K562 (cell line): Measurements from ENCODE around the gene FSTL4. TPM values are rescaled to one million over a fixed set of nuclear protein-coding genes. Genes with fewer than 3 reads are reported as not detected.

Experiments used
- ATAC-seq: fragments of 200-7000 bp; cut with Tn5 transposase; 3 replicates; pipeline ENCODE4 v1.9.1; 2020; ENCODE audit warnings: moderate library complexity
- BruUV-seq: library from RNA; stranded (reverse); fragments of 400-500 nt; replicated peaks from 2 replicates; lab custom pipeline; 2021; lab: Mats Ljungman, UMichigan
- CTCF ChIA-PET: fragments of 300-600 bp; formaldehyde crosslinking; extraction: SDS; loops from one replicate; lab custom pipeline; 2021; ENCODE audit warnings: low intra/inter-chr PET ratio; lab: Yijun Ruan, JAX
- POLR2A ChIA-PET: fragments of 300-600, 350-650 bp; sonication (Branson Sonifier 250); formaldehyde crosslinking; extraction: SDS; loops from one replicate; lab custom pipeline; 2021; ENCODE audit warnings: antibody characterized with exemption, inconsistent platforms; lab: Yijun Ruan, JAX
- DNase-seq, 4 experiments: peaks; one replicate each; pipeline versions ENCODE4 v3.0.0 to v3.0.0-alpha.2; 2011 to 2018; ENCODE audit warnings: low spot score in 3 of 4, mixed read lengths in 3 of 4; ENCODE audit errors: extremely low read depth in 1 of 4
- FAIRE-seq: peaks from 2 replicates; lab custom pipeline; 2011; peaks lifted over from hg19 to GRCh38; lab: Jason Lieb, UNC
- H2AFZ ChIP-seq: 2 replicates; pipeline ENCODE4 v1.6.0; 2011; ENCODE audit warnings: low read depth, low read length, control low read depth, inconsistent platforms
- H3K27ac ChIP-seq: fragments of 200-600 bp; 3 replicates; pipeline ENCODE4 v1.8.0; 2011; ENCODE audit warnings: low read depth, mild to moderate bottlenecking, control low read depth, inconsistent platforms, low read length, moderate library complexity, mixed read lengths; ENCODE audit errors: extremely low read depth
- H3K27me3 ChIP-seq, 2 experiments: fragments of 300-600 bp in 1 of 2; 2 replicates in 1 of 2; 3 replicates in 1 of 2; pipeline versions ENCODE4 v1.6.0 to v1.8.0; 2011; ENCODE audit warnings: inconsistent platforms in 2 of 2, low read length in 2 of 2, mild to moderate bottlenecking in 1 of 2, mixed read lengths in 1 of 2, moderate library complexity in 1 of 2; ENCODE audit not compliant: control insufficient read depth in 2 of 2, insufficient read depth in 2 of 2
- H3K36me3 ChIP-seq: fragments of 300-600 bp; 3 replicates; pipeline ENCODE4 v1.8.0; 2011; ENCODE audit warnings: mild to moderate bottlenecking, low read length, inconsistent platforms; ENCODE audit not compliant: control insufficient read depth, insufficient read depth
- H3K4me1 ChIP-seq, 2 experiments: fragments of 200-600 bp in 1 of 2; replicated peaks in 1 of 2; 2 replicates in 1 of 2; 3 replicates in 1 of 2; pipeline versions ENCODE4 v1.5.1 to v1.8.0; 2011; ENCODE audit warnings: inconsistent platforms in 2 of 2, low read length in 2 of 2, mild to moderate bottlenecking in 1 of 2, mixed read lengths in 1 of 2, moderate library complexity in 1 of 2; ENCODE audit not compliant: control insufficient read depth in 2 of 2, insufficient read depth in 2 of 2
- H3K4me2 ChIP-seq: 2 replicates; pipeline ENCODE4 v1.6.1; 2011; ENCODE audit warnings: low read length, control low read depth, inconsistent platforms, mixed read lengths; ENCODE audit not compliant: insufficient read depth
- H3K4me3 ChIP-seq: fragments of 200-600 bp; sonication (generic), shearing (Covaris generic); 2 replicates; pipeline ENCODE4 v1.5.1; 2016; ENCODE audit warnings: control low read depth, inconsistent platforms
- H3K79me2 ChIP-seq: fragments of 200-600 bp; 3 replicates; pipeline ENCODE4 v1.8.0; 2011; ENCODE audit warnings: low read length, inconsistent platforms; ENCODE audit not compliant: control insufficient read depth, insufficient read depth
- H3K9ac ChIP-seq, 2 experiments: 2 replicates each; pipeline versions ENCODE4 v1.6.0 to v1.6.1; 2011; ENCODE audit warnings: low read depth in 2 of 2, low read length in 2 of 2, control low read depth in 1 of 2, inconsistent platforms in 1 of 2, mild to moderate bottlenecking in 1 of 2, mixed read lengths in 1 of 2; ENCODE audit not compliant: insufficient read depth in 1 of 2
- H3K9me1 ChIP-seq: one replicate; pipeline ENCODE4 v1.6.0; 2011; ENCODE audit warnings: inconsistent platforms, mild to moderate bottlenecking, low read length, moderate library complexity; ENCODE audit not compliant: control insufficient read depth, insufficient read depth
- H3K9me3 ChIP-seq: replicated peaks from 2 replicates; pipeline ENCODE4 v1.5.1; 2011; ENCODE audit warnings: low read depth, low read length, inconsistent platforms; ENCODE audit not compliant: control insufficient read depth, insufficient read depth
- H4K20me1 ChIP-seq: replicated peaks from 2 replicates; pipeline ENCODE4 v1.6.1; 2011; ENCODE audit warnings: low read length, inconsistent platforms, mixed read lengths; ENCODE audit not compliant: control insufficient read depth, insufficient read depth
- ARID2 ChIP-seq: fragments of 450-650 bp; IDR thresholded peaks from 2 replicates; pipeline ENCODE4 v1.6.1; 2017; ENCODE audit warnings: antibody characterized with exemption, mild to moderate bottlenecking
- CSDE1 ChIP-seq, 2 experiments: fragments of 450-650 bp; IDR thresholded peaks; 2 replicates each; pipeline ENCODE4 v1.6.1; 2016; ENCODE audit warnings: mild to moderate bottlenecking in 1 of 2
- E2F3 ChIP-seq: fragments of 250-450 bp; sonication (Bioruptor Pico); IDR thresholded peaks from 2 replicates; pipeline ENCODE4 v1.4.0; 2020; ENCODE audit warnings: mild to moderate bottlenecking
- FOS ChIP-seq: IDR thresholded peaks from 3 replicates; pipeline ENCODE4 v1.6.1; 2011; ENCODE audit not compliant: insufficient read length; ENCODE audit errors: extremely low read depth
- GABPB1 ChIP-seq: sonication (generic); formaldehyde crosslinking; IDR thresholded peaks from 2 replicates; pipeline ENCODE4 v1.8.0; 2022; ENCODE audit warnings: mild to moderate bottlenecking, missing genetic modification reagents
- HDAC1 ChIP-seq, 2 experiments: fragments of 450-650 bp; IDR thresholded peaks; 2 replicates each; pipeline ENCODE4 v1.6.1; 2016 to 2017; ENCODE audit warnings: inconsistent platforms in 1 of 2, mild to moderate bottlenecking in 1 of 2, moderate library complexity in 1 of 2
- MEF2D ChIP-seq: conservative IDR thresholded peaks from 2 replicates; pipeline ENCODE4 v1.6.1; 2016; ENCODE audit warnings: low read depth, missing genetic modification characterization, missing compliant biosample characterization
- NFATC3 ChIP-seq: fragments of 450-650 bp; IDR thresholded peaks from 2 replicates; pipeline ENCODE4 v1.6.1; 2017; ENCODE audit warnings: mild to moderate bottlenecking
- NFIX ChIP-seq: fragments of 250-450 bp; sonication (Bioruptor Pico); IDR thresholded peaks from 2 replicates; pipeline ENCODE4 v1.4.0; 2020; ENCODE audit warnings: low read depth, mild to moderate bottlenecking, moderate library complexity
- POLR2AphosphoS5 ChIP-seq: IDR thresholded peaks from 2 replicates; pipeline ENCODE4 v1.6.1; 2011; ENCODE audit warnings: mild to moderate bottlenecking, low read depth, low read length, moderate library complexity; ENCODE audit not compliant: control insufficient read depth, insufficient read depth
- TCF7L2 ChIP-seq: fragments of 150-350 bp; IDR thresholded peaks from 2 replicates; pipeline ENCODE4 v1.6.1; 2016; ENCODE audit warnings: low read depth, mild to moderate bottlenecking, low read length, moderate library complexity
- ZBTB1 ChIP-seq: sonication (generic); formaldehyde crosslinking; IDR thresholded peaks from 2 replicates; pipeline ENCODE4 v1.8.1; 2023; ENCODE audit warnings: missing genetic modification reagents, low read depth, mild to moderate bottlenecking, borderline replicate concordance
- ZEB2 ChIP-seq: fragments of 450-650 bp; IDR thresholded peaks from 2 replicates; pipeline ENCODE4 v1.6.1; 2016
- ZNF217 ChIP-seq: sonication (generic); formaldehyde crosslinking; IDR thresholded peaks from 2 replicates; pipeline ENCODE4 v1.8.0; 2022; ENCODE audit warnings: mild to moderate bottlenecking, missing genetic modification reagents
- WGBS: fragments of 100-300 bp; shearing (Covaris generic); methylation state at CpG from one replicate; pipeline ENCODE4 v1.1.6; 2016; ENCODE audit warnings: low coverage, mixed read lengths; ENCODE audit not compliant: insufficient coverage; ENCODE audit errors: missing lambda C conversion rate; 5-methylcytosine and 5-hydroxymethylcytosine counted together
- in situ Hi-C: fragments of 300-500 bp; cut with MboI; formaldehyde crosslinking; loops from 4 replicates; pipeline ENCODE4 v1.15.0; 2018; ENCODE audit warnings: inconsistent platforms, mixed read lengths
- intact Hi-C: fragments of 100-400 bp; cut with micrococcal nuclease; formaldehyde crosslinking; loops from 2 replicates; pipeline ENCODE4 v1.14.2; 2022
- polyA plus RNA-seq, 8 experiments: library from polyadenylated mRNA; depleted of rRNA in 4 of 8; stranded (reverse) in 5 of 8; unstranded in 3 of 8; fragments of >200 nt; fragmentation: Nextera tagmentation in 2 of 8; fragmentation: Illumina TruSeq in 1 of 8; extraction: Ambion mirVana in 2 of 8; extraction: Trizol in 1 of 8; gene quantifications; 2 replicates each; pipeline versions ENCODE4 v1.2.1 to v1.2.3, GENCODE V29; 2011 to 2014; ENCODE audit warnings: inconsistent platforms in 1 of 8, missing spikeins in 1 of 8
- total RNA-seq, 7 experiments: library from RNA; depleted of rRNA in 6 of 7; stranded (reverse); fragments of >200 nt in 6 of 7; fragmentation: Illumina TruSeq in 2 of 7; extraction: Trizol in 2 of 7; gene quantifications; 2 replicates each; pipeline versions ENCODE4 v1.2.1 to v1.2.3, GENCODE V29; 2011 to 2021; ENCODE audit warnings: low replicate concordance in 1 of 7
- TF ChIP-seq, protein P1 (sequence below): sonication (generic); formaldehyde crosslinking; IDR thresholded peaks from 2 replicates; pipeline ENCODE4 v1.8.0; 2022; ENCODE audit warnings: missing genetic modification reagents, mild to moderate bottlenecking, borderline replicate concordance
- TF ChIP-seq, protein P2 (sequence below): fragments of 250-450 bp; sonication (Bioruptor Pico); IDR thresholded peaks from 2 replicates; pipeline ENCODE4 v1.5.0; 2021; ENCODE audit warnings: mild to moderate bottlenecking, moderate library complexity
- TF ChIP-seq, protein P3 (sequence below): fragments of 250-450 bp; sonication (Bioruptor Pico); IDR thresholded peaks from 2 replicates; pipeline ENCODE4 v1.9.0; 2021; ENCODE audit warnings: mild to moderate bottlenecking

The FSTL4 gene
- total and polyA plus RNA-seq, 9 of the 15 experiments (the other 6 are each of a cell fraction or from before 2014, with no cell fraction given): 0.08 to 0.18 (median 0.10) TPM; not detected in 5

DNA sequence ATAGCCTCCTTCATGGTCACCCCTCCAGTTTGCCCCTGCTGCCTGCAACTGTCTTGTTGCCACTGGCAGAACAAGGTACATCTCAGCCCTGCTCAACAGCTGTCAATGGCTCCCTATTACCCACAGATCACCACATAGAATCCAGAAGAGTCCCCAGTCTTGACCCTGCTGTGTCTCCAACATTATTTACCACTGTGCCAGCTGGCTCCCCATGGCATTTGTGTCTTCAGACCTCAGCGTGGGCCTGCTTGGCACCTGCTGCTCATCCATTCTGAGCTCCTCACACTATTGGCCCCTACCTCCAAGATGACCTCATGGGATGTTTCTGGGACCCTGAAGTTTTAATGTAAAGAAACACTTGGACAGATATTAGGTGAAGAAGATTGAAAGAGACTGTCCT, 358.7 kb downstream of the FSTL4 start:
- no TSS peak for BruUV-seq
- WGBS: 0% methylated on average over 1 of the region's 1 CpG
- no peak for ATAC-seq
- H3K27ac ChIP-seq: no peak overlapping the region
- POLR2A ChIA-PET: interaction anchor here (0.6 to 2.0 kb wide), 3 partner anchors 13 to 1291 kb away, joined by 3 to 6 read pairs (median 3); no protein-coding TSS in a partner anchor
- H4K20me1 ChIP-seq: 0 out of 2 replicates have a peak, but pooled peaks cover 20% of the 10 kb centered on the region
- H3K4me2 ChIP-seq: no peak overlapping the region
- in situ Hi-C loops (no loop called here), intact Hi-C loops (no loop called here)
- DNase-seq: no peak
- no peak overlapping the region for H2AFZ ChIP-seq
- no peaks in the 10 kb centered on the region for H3K9me1 ChIP-seq
- H3K9me3 ChIP-seq: no peaks in the 10 kb centered on the region
- TF ChIP-seq, protein P1, sequence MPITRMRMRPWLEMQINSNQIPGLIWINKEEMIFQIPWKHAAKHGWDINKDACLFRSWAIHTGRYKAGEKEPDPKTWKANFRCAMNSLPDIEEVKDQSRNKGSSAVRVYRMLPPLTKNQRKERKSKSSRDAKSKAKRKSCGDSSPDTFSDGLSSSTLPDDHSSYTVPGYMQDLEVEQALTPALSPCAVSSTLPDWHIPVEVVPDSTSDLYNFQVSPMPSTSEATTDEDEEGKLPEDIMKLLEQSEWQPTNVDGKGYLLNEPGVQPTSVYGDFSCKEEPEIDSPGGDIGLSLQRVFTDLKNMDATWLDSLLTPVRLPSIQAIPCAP (CRISPR knock-in tag): no peak
- TF ChIP-seq, protein P2, sequence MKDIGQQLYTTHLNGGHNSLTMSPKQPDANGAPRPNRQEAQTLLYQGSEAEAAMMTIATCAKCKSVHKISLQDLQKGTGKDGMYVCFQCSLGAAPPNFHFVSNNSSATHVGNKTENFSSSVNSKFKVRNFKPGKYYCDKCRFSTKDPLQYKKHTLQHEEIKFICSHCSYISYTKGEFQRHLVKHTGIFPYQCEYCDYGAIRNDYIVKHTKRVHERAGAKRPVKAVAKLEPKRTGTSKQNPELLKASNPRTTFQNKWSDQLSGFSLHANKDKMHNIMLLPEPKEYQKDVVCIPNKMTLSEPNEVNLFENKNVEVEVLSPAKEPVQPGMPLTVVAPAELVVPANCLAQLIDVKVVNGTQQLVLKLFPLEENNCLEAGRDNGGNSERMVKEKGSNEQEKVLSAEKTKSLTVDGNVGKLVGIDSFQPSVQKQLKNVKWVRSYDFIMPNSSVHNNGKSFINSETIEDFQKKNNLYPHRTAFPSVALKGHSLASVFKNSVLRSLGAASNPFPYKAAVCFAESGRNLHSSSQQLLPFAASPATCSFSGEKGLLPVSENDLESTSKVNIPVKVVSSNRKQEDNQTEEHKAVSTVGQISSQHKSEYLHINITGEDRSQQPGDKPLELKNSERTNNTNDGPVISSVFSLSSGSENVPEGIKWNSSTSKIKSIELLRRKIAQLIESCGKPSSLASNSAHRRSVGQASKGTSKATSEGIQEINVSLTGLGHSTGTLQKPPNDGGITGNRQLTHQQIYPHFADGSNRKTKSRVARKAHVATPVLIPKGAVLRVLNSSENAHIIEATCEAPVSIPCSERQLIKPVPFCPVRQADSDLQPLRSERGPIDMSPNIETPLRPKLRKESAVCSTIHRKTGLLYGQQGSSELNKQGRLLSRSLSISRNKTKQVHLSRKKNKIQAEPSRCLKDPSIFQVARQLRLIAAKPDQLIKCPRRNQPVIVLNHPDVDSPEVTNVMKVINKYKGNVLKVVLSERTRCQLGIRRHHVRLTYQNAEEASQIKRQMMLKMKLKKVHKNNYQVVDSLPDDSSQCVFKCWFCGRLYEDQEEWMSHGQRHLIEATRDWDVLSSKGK (CRISPR knock-in tag): no peak
- TF ChIP-seq ZNF217 (no peak), ARID2 (no peak), NFATC3 (no peak), GABPB1 (CRISPR knock-in tag) (no peak), POLR2AphosphoS5 (no peak), FOS (no peak), E2F3 (CRISPR knock-in tag) (no peak), ZBTB1 (CRISPR knock-in tag) (no peak), TCF7L2 (no peak), CSDE1 (IDR thresholded peaks at IDR 0.05) (no peak), NFIX (CRISPR knock-in tag) (no peak), ZEB2 (no peak), MEF2D (tag) (no peak), HDAC1 (IDR thresholded peaks at IDR 0.05) (no peak)
- TF ChIP-seq, protein P3, sequence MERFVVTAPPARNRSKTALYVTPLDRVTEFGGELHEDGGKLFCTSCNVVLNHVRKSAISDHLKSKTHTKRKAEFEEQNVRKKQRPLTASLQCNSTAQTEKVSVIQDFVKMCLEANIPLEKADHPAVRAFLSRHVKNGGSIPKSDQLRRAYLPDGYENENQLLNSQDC (CRISPR knock-in tag): no peak
- FAIRE-seq: no peak
- H3K4me1 ChIP-seq: peaks cover 10 to 15% of the 10 kb centered on the region in 2 experiments; a peak in 4 of 5 replicates
- H3K36me3 ChIP-seq: no peaks in the 10 kb centered on the region
- no peaks in the 10 kb centered on the region for H3K79me2 ChIP-seq
- H3K27me3 ChIP-seq: peaks cover 22 to 49% of the 10 kb centered on the region in 2 experiments; a peak in 4 of 5 replicates
- CTCF ChIA-PET: no interaction called here
- H3K4me3 ChIP-seq: no peak overlapping the region
- no peak overlapping the region for H3K9ac ChIP-seq
